SK-N-SH (cell line): Measurements from ENCODE around the gene CEP250. TPM values are rescaled to one million over a fixed set of nuclear protein-coding genes. Genes with fewer than 3 reads are reported as not detected.

Experiments
- CTCF ChIA-PET: fragments of 300-600, 350-600 bp; formaldehyde crosslinking; extraction: SDS; loops from one replicate; lab custom pipeline; 2021; lab: Yijun Ruan, JAX
- POLR2A ChIA-PET: fragments of 350-600 bp; sonication (Branson Sonifier 250); formaldehyde crosslinking; extraction: SDS; loops from one replicate; lab custom pipeline; 2020; ENCODE audit warnings: antibody characterized with exemption, inconsistent platforms; lab: Yijun Ruan, JAX
- DNase-seq: peaks from one replicate; pipeline ENCODE4 v3.0.0; 2012
- H2AFZ ChIP-seq: fragments of 200-600 bp; sonication (generic); 2 replicates; pipeline ENCODE4 v1.8.1; 2016; ENCODE audit warnings: antibody characterized with exemption, mild to moderate bottlenecking, low read depth
- H3F3A ChIP-seq: fragments of 200-600 bp; sonication (generic); replicated peaks from 2 replicates; pipeline ENCODE3; 2016; ENCODE audit warnings: antibody characterized with exemption, mild to moderate bottlenecking; ENCODE audit not compliant: insufficient read depth
- H3K27ac ChIP-seq, 2 experiments: fragments of 200-500 bp in 1 of 2; fragments of 200-600 bp in 1 of 2; sonication (Bioruptor generic) in 1 of 2; sonication (generic), shearing (Covaris generic) in 1 of 2; 2 replicates each; pipeline versions ENCODE4 v1.5.1 to v1.6.1; 2014 to 2016; ENCODE audit warnings: low read depth in 2 of 2, inconsistent platforms in 1 of 2, low read length in 1 of 2, mild to moderate bottlenecking in 1 of 2, mixed read lengths in 1 of 2
- H3K27me3 ChIP-seq: fragments of 200-600 bp; sonication (generic), shearing (Covaris generic); 2 replicates; pipeline ENCODE4 v1.6.1; 2016; ENCODE audit warnings: mixed run types; ENCODE audit not compliant: insufficient read depth
- H3K36me3 ChIP-seq, 2 experiments: fragments of 200-500 bp in 1 of 2; fragments of 200-600 bp in 1 of 2; sonication (Bioruptor generic) in 1 of 2; sonication (generic) in 1 of 2; replicated peaks in 1 of 2; 2 replicates each; pipeline versions ENCODE3 to v1.5.1; 2014 to 2016; ENCODE audit warnings: low read length in 1 of 2, mild to moderate bottlenecking in 1 of 2; ENCODE audit not compliant: insufficient read depth in 2 of 2, control insufficient read depth in 1 of 2
- H3K4me1 ChIP-seq, 2 experiments: fragments of 200-500 bp in 1 of 2; fragments of 200-600 bp in 1 of 2; sonication (Bioruptor generic) in 1 of 2; sonication (generic), shearing (Covaris generic) in 1 of 2; 2 replicates each; pipeline versions ENCODE4 v1.5.1 to v1.6.1; 2014 to 2016; ENCODE audit warnings: low read depth in 1 of 2, low read length in 1 of 2, mixed run types in 1 of 2; ENCODE audit not compliant: insufficient read depth in 2 of 2, control insufficient read depth in 1 of 2
- H3K4me2 ChIP-seq: fragments of 200-600 bp; sonication (generic), shearing (Covaris generic); 2 replicates; pipeline ENCODE4 v1.6.1; 2017; ENCODE audit warnings: mixed run types
- H3K4me3 ChIP-seq, 2 experiments: fragments of 200-500 bp in 1 of 2; fragments of 200-600 bp in 1 of 2; sonication (Bioruptor generic) in 1 of 2; sonication (generic), shearing (Covaris generic) in 1 of 2; 2 replicates each; pipeline versions ENCODE4 v1.5.1 to v1.8.1; 2014 to 2016; ENCODE audit warnings: low read depth in 2 of 2, inconsistent platforms in 1 of 2, low read length in 1 of 2, mild to moderate bottlenecking in 1 of 2, mixed read lengths in 1 of 2, moderate library complexity in 1 of 2
- H3K79me2 ChIP-seq: fragments of 200-600 bp; sonication (generic); 2 replicates; pipeline ENCODE4 v1.8.1; 2017; ENCODE audit warnings: mild to moderate bottlenecking; ENCODE audit not compliant: insufficient read depth
- H3K9ac ChIP-seq: fragments of 200-600 bp; sonication (generic); 2 replicates; pipeline ENCODE4 v1.6.1; 2017; ENCODE audit warnings: mixed run types
- H3K9me2 ChIP-seq: fragments of 200-600 bp; sonication (generic); 2 replicates; pipeline ENCODE4 v1.6.1; 2017; ENCODE audit warnings: mixed run types
- H3K9me3 ChIP-seq: fragments of 200-600 bp; sonication (generic); 2 replicates; pipeline ENCODE4 v1.6.1; 2017; ENCODE audit warnings: mixed run types, mild to moderate bottlenecking, moderate library complexity
- H4K20me1 ChIP-seq: fragments of 200-600 bp; sonication (generic); 2 replicates; pipeline ENCODE4 v1.6.1; 2017; ENCODE audit warnings: mild to moderate bottlenecking, mixed run types; ENCODE audit not compliant: insufficient read depth
- ELF1 ChIP-seq: IDR thresholded peaks from 2 replicates; pipeline ENCODE4 v1.4.0; 2012
- EZH2phosphoT487 ChIP-seq: fragments of 200-600 bp; sonication (generic); IDR thresholded peaks from 2 replicates; pipeline ENCODE4 v1.6.1; 2017; ENCODE audit warnings: low read depth, mixed run types, mild to moderate bottlenecking, antibody characterized with exemption, moderate library complexity, borderline replicate concordance
- FOSL2 ChIP-seq: IDR thresholded peaks from 2 replicates; pipeline ENCODE4 v1.4.0; 2012; ENCODE audit warnings: low read depth, mild to moderate bottlenecking, moderate library complexity, borderline replicate concordance
- FOXJ3 ChIP-seq: sonication (generic); formaldehyde crosslinking; IDR thresholded peaks from 2 replicates; pipeline ENCODE4 v1.5.1; 2020; ENCODE audit warnings: mild to moderate bottlenecking, missing genetic modification reagents
- FOXM1 ChIP-seq: IDR thresholded peaks from 2 replicates; pipeline ENCODE4 v1.4.0; 2012; ENCODE audit warnings: low read depth, mild to moderate bottlenecking
- GABPA ChIP-seq: IDR thresholded peaks from 2 replicates; pipeline ENCODE4 v1.4.0; 2012; ENCODE audit warnings: low read depth, mild to moderate bottlenecking
- GATA2 ChIP-seq: sonication (generic); formaldehyde crosslinking; IDR thresholded peaks from 2 replicates; pipeline ENCODE4 v1.5.0; 2020; ENCODE audit warnings: mild to moderate bottlenecking, missing genetic modification reagents
- JUND ChIP-seq: IDR thresholded peaks from 2 replicates; pipeline ENCODE4 v1.4.0; 2012
- MAX ChIP-seq: IDR thresholded peaks from 2 replicates; pipeline ENCODE4 v1.4.0; 2012; ENCODE audit warnings: low read depth
- MEF2A ChIP-seq: IDR thresholded peaks from 2 replicates; pipeline ENCODE4 v1.4.0; 2012; ENCODE audit warnings: low read depth, borderline replicate concordance
- NFIC ChIP-seq: IDR thresholded peaks from 2 replicates; pipeline ENCODE4 v1.4.0; 2012; ENCODE audit warnings: borderline replicate concordance
- RAD21 ChIP-seq: IDR thresholded peaks from 2 replicates; pipeline ENCODE4 v1.6.1; 2012; ENCODE audit warnings: mild to moderate bottlenecking, low read length
- RCOR1 ChIP-seq: fragments of 150-350 bp; IDR thresholded peaks from 2 replicates; pipeline ENCODE4 v1.6.1; 2017; ENCODE audit warnings: antibody characterized with exemption, low read length
- SIN3A ChIP-seq: IDR thresholded peaks from 2 replicates; pipeline ENCODE4 v1.6.1; 2012; ENCODE audit warnings: low read depth, mild to moderate bottlenecking, low read length, moderate library complexity, borderline replicate concordance
- SMC3 ChIP-seq: IDR thresholded peaks from 2 replicates; pipeline ENCODE4 v1.6.1; 2012; ENCODE audit warnings: low read depth, low read length, improper control_type of control experiment
- TAF1 ChIP-seq: IDR thresholded peaks from 2 replicates; pipeline ENCODE4 v1.6.1; 2012; ENCODE audit warnings: low read depth, mild to moderate bottlenecking, low read length, moderate library complexity, borderline replicate concordance
- USF2 ChIP-seq: fragments of 150-350 bp; IDR thresholded peaks from 2 replicates; pipeline ENCODE4 v1.6.1; 2017; ENCODE audit warnings: antibody characterized with exemption, low read length, low read depth, borderline replicate concordance
- WGBS: methylation state at CpG from one replicate; pipeline ENCODE4 v1.1.6; 2017; ENCODE audit warnings: low lambda C conversion rate; 5-methylcytosine and 5-hydroxymethylcytosine counted together
- polyA plus RNA-seq, 3 experiments: library from polyadenylated mRNA; depleted of rRNA; stranded (reverse); fragments of >200 nt; gene quantifications; 2 replicates each; pipeline ENCODE4 v1.2.3, GENCODE V29; 2012
- TF ChIP-seq, protein P1 (sequence below): fragments of 200-600 bp; sonication (generic); IDR thresholded peaks from 2 replicates; pipeline ENCODE4 v1.6.1; 2017; ENCODE audit warnings: antibody characterized with exemption, mild to moderate bottlenecking, moderate library complexity
- TF ChIP-seq, protein P2 (sequence below): fragments of 150-350 bp; IDR thresholded peaks from 2 replicates; pipeline ENCODE4 v1.6.1; 2016; ENCODE audit warnings: mild to moderate bottlenecking, low read depth, low read length

CEP250 gene
- polyA plus RNA-seq, 1 of the 3 experiments (the other 2 are of a cell fraction): 13.3 TPM

DNA sequence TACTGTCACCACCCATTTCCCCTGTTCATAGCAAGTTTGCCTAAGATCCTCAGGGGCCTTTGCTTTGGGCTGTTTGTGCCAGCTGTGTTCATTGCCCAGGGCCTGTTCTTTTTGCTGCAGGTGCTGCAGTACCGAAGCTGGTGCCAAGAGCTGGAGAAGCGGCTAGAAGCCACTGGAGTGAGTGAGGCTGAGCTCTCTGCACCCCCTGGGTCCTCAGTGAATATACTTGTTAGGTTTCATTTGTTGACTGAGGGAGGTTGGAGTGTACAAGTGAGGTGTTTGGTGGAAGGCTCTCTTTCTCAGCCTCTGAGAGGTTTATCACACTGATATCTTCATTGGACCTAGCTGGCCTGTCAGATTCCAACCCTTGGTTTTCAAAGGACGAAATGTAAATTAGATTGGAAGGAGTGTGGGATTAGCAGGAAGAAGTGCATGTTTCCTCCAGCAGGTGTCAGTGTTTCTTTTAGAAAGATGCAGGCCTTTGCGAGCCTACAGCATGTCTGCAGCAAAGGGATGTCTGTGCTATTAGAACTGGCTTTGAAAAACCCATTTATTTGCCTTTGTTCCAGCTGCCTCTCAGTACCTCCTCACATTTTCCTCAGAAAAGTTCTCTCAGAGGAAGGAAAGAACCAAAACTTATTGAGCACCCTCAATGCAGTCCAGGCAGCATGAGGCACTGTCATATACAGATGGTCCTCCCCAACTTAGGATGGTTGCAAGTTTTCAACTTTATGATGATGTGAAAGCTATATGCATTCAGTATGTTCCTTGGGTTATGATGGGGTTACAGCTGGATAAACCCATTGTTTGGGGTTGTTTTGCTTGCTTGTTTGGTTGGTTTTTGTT is 8.3 kb downstream of the CEP250 start (continued):
- TF ChIP-seq USF2: no peak
- TF ChIP-seq MEF2A: no peak
- no peak for TF ChIP-seq JUND
- TF ChIP-seq FOXM1: no peak
- no peak for TF ChIP-seq MAX
- no peak for TF ChIP-seq ELF1
- TF ChIP-seq SMC3: peak; percentile 39; the same call in 1 of the 2 replicates
- TF ChIP-seq RCOR1: no peak
- TF ChIP-seq, protein P1, sequence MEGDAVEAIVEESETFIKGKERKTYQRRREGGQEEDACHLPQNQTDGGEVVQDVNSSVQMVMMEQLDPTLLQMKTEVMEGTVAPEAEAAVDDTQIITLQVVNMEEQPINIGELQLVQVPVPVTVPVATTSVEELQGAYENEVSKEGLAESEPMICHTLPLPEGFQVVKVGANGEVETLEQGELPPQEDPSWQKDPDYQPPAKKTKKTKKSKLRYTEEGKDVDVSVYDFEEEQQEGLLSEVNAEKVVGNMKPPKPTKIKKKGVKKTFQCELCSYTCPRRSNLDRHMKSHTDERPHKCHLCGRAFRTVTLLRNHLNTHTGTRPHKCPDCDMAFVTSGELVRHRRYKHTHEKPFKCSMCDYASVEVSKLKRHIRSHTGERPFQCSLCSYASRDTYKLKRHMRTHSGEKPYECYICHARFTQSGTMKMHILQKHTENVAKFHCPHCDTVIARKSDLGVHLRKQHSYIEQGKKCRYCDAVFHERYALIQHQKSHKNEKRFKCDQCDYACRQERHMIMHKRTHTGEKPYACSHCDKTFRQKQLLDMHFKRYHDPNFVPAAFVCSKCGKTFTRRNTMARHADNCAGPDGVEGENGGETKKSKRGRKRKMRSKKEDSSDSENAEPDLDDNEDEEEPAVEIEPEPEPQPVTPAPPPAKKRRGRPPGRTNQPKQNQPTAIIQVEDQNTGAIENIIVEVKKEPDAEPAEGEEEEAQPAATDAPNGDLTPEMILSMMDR: peak; percentile 82
- TF ChIP-seq GATA2: no peak
- TF ChIP-seq NFIC: no peak

- Histone ChIP-seq H3K4me2 (no peak overlapping the region), H3K79me2 (peaks cover 7% of the 10 kb centered on the region; the same call in 1 of the 2 replicates), H4K20me1 (no peaks in the 10 kb centered on the region), H3K4me1 (no peaks in the 10 kb centered on the region; a peak in 1 of 4 replicates), H3K9ac (no peak overlapping the region), H3K27me3 (no peaks in the 10 kb centered on the region), H3K9me3 (no peaks in the 10 kb centered on the region), H3K27ac (no peak overlapping the region), H3K4me3 (no peak overlapping the region), H2AFZ (no peak overlapping the region), H3F3A (peaks cover 2% of the 10 kb centered on the region), H3K9me2 (no peaks in the 10 kb centered on the region), H3K36me3 (peaks cover 38 to 39% of the 10 kb centered on the region in 2 experiments)
- ChIA-PET POLR2A (no interaction called here), CTCF (interaction anchor here (1.0 to 1.6 kb wide), 3 partner anchors 9 to 41 kb away, joined by 3 to 4 read pairs (median 4); no protein-coding TSS in a partner anchor)
- no peak for TF ChIP-seq FOXJ3 (CRISPR knock-in tag)
- TF ChIP-seq MAX: no peak
- no peak for TF ChIP-seq GATA2
- TF ChIP-seq GABPA: no peak
- no peak for TF ChIP-seq SMC3
- no peak for TF ChIP-seq EZH2phosphoT487
- no peak for TF ChIP-seq SIN3A
- TF ChIP-seq, protein P2, sequence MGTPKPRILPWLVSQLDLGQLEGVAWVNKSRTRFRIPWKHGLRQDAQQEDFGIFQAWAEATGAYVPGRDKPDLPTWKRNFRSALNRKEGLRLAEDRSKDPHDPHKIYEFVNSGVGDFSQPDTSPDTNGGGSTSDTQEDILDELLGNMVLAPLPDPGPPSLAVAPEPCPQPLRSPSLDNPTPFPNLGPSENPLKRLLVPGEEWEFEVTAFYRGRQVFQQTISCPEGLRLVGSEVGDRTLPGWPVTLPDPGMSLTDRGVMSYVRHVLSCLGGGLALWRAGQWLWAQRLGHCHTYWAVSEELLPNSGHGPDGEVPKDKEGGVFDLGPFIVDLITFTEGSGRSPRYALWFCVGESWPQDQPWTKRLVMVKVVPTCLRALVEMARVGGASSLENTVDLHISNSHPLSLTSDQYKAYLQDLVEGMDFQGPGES: no peak
- no peak for TF ChIP-seq RAD21
- TF ChIP-seq TAF1: no peak
- no peak for TF ChIP-seq FOSL2
- no peak for DNase-seq
- 94% methylated on average over 5 of the region's 6 CpGs for WGBS
Observed at GRCh38 chr20:35465976-35466375, 10.6 kb downstream of the CEP250 start.
